ENCODE data around the gene NHP2. TPM values are rescaled to one million over a fixed set of nuclear protein-coding genes. Genes with fewer than 3 reads are reported as not detected.

Gene NHP2
- polyA plus RNA-seq, 3 donors = 110 to 131 (median 120) TPM

Other genes starting within 250 kb of the NHP2 start
- under 1 TPM in 1 of 3 donors, not detected in 2; 0.12 TPM for gene PROP1, start 157.6 kb downstream of the NHP2 start, polyA plus RNA-seq (ENCODE audit: insufficient read length in 3 of 3)
- 1 to 10 TPM; 4.9 to 5.6 (median 5.0) TPM for gene N4BP3, start 40.4 kb downstream of the NHP2 start, polyA plus RNA-seq (ENCODE audit: insufficient read length in 3 of 3)
- 10 to 100 TPM; 34.2 to 39.6 (median 36.4) TPM for gene RMND5B, start 22.9 kb downstream of the NHP2 start, polyA plus RNA-seq (ENCODE audit: insufficient read length in 3 of 3)
- not detected for gene GMCL2, start 33.5 kb upstream of the NHP2 start, polyA plus RNA-seq (ENCODE audit: insufficient read length in 3 of 3)
- gene HNRNPAB, start 50.6 kb upstream of the NHP2 start, polyA plus RNA-seq (ENCODE audit: insufficient read length in 3 of 3) = 100 to 1,000 TPM; 139 to 169 (median 148) TPM
- gene PHYKPL, start 78.9 kb upstream of the NHP2 start, polyA plus RNA-seq (ENCODE audit: insufficient read length in 3 of 3) = 100 to 1,000 TPM in 2 of 3 donors, 10 to 100 TPM in 1; 62.8 to 140 (median 124) TPM

Data from renal pelvis (tissue), 3 donors.